T-helper 2 cell treated with Interferon-gamma antibody and Interleukin-4, amounts not matched to agents 100 ng/mL and 5 ng/mL, for 36 hours (primary cell): ENCODE results near the gene NCOA3. TPM values are rescaled to one million over a fixed set of nuclear protein-coding genes. Genes with fewer than 3 reads are reported as not detected.

Experiments
- intact Hi-C: fragments of 100-400 bp; cut with micrococcal nuclease; formaldehyde crosslinking; loops from one replicate; pipeline ENCODE4 v1.15.1; 2023
- total RNA-seq: library from RNA; stranded (reverse); gene quantifications from 2 replicates; pipeline ENCODE4 v1.2.3, GENCODE V29; 2022

NCOA3 gene
- total RNA-seq, 1 donor from 2014 or later, result 104 TPM

DNA sequence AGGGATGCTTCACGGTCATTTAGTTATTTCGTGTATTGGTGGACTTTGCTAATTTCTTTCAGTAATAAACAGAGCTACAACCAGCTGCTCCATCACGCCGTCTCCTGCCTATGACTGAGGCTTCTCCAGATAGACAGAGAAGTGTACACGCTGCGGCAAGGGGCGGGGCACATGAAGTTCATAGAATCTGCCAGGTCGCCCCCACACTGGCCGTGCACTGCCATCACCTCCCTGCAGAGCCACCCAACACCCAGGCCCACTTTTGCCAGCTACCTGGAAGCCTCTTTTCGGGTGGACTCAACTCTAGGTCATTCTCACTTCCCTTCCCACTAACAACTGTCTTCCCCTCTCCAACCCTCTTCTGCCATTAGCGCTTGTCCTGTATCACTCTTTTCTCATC is 195.2 kb downstream of the NCOA3 start:
- intact Hi-C loops, result no loop called here

DNA sequence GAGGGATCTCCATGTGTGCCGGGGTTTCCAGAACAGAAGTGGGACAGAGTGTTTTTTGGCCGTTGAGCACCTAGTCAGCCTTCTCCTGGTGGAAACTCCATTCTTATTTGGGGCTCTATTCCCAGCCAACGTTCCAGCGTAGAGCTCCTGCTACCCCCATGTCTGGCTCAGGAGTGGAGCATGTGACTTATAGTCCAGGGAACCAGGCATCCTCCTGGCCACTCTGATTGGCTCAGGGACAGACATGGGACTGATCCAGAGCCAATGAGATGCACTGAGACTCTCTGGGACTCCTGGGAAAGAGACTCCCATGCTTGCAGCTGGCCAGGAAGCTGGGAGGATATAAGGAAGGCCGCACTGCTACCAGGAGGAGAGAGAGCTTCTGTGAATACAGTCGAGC is 196.5 kb downstream of the NCOA3 start:
- intact Hi-C loops, result no loop called here

DNA sequence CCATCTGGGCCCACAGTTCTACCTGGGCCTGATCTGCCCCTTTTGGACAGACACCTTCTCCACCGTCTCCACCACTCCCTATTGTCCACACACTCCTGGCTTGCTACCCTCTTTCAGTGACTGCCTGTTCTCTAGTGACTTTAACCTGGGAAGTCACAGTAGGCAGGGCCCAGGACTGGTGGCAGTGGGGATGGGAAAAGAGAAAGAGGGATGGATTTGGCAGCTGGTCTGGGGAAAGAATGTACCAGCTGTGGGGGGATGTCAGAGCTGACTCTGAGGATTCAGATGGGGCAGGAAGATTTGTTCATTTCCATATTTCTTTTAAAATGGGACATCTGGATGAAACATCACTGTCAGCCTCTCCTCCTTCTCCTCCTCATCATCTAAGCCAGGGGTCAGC is 198.1 kb downstream of the NCOA3 start:
- intact Hi-C loops, result no loop called here

DNA sequence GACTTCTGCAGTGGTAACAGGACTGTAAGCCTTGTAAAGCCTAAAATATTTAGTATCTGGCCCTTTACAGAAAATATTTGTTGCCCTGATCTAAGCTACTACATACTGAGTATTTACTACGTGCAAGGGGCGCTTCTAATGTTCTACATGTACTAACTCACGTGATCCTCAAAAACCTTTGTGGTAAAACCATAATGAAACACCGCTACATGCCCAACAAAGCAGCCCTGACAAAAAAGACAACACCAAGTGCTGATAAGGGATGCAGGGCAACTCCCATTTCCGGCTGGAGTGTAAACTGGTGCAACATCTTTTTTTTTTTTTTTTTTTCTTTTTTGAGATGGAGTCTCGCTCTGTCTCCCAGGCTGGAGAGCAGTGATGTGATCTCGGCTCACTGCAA is 198.6 kb downstream of the NCOA3 start:
- intact Hi-C loops, result no loop called here

DNA sequence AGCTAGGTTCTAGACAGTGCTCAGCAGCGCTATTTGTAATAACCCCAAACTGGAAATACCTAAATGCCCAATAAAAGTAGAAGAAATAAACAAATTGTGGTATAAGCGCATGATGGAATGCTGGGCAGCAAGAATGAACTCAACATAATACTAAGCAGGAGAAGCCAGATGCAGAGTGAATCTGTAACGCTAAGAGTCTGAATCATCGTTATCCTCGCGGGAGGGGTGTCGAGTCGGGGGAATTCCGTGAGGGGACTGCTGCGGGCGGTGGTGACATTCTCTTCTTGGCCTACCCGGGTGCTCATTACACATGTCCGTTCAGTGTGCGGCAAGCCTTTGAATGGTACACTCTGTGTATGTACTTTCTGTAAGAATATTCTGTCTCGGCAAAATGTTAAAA is 199.9 kb downstream of the NCOA3 start:
- intact Hi-C loops, result no loop called here

DNA sequence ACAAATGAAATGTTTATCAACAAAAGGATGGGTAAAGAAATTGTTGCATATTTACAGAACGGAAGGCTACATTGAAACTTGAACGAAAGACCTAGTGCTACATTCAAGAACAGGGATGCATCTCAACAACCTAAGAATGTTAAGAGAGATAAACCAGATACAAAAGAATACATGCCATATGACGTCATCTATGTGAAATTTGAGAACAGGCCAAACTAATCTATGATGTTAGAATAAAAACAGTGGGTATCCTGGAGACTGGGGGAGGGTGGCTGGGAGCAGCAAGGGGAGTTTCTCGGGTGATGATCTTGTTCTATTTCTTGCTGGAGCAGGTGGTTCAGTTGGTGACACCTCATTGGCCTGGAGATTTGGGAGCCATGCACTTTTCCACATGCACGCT is 202.1 kb downstream of the NCOA3 start:
- intact Hi-C loops, result no loop called here

DNA sequence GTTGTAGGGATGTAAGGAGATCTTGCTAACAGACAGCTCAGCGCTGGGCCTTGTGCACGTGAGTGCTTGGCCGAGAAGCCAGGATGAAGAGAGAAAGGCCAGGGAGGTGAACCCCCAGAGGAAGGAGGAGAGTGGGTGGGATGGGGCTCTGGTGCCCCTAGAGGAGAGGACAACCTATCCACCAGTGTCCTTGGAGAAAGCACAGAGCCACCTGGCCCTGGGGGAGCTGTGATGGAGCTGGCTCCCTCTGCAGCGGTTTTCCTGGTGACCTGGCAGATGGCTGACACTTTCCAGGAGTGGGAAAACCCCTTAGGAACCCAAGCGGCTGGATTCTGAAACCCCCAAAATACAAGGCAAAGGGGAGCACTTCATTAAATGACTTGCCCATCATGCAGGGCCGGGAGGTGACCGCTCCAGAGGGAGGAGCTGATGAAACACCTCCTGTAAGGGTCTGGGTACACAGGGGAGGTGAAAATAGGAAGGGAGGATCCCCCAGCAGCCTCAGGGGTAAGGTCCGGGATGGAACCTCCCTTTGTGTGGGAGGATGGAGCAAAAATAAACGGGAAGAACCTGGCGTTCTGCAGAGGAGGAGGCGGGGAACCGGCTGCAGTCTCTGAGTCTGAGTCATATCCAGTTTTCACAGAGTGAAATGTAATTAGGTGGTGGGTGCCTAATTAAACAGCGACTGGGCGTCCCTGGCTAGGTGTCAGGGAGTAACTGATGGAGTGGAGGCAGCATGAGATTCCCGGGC is 203.2 kb downstream of the NCOA3 start:
- intact Hi-C loops, result no loop called here

DNA sequence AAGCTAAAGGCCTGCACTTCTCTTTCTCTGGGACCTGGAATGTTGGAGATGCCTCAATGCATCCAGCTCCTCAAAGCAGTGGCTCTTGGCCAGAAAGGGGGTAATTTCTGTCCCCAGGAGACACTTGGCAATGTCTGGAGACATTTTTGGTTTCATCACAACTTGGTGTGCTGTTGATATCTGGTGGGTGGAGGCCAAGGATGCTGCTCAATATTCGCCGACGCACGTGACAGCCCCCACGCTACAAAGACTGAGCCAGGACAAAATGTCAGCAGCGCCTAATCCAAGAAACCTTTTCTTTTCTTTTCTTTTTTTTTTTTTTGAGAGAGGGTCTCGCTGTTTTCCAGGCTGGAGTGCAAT is 203.8 kb downstream of the NCOA3 start:
- intact Hi-C loops, result no loop called here

DNA sequence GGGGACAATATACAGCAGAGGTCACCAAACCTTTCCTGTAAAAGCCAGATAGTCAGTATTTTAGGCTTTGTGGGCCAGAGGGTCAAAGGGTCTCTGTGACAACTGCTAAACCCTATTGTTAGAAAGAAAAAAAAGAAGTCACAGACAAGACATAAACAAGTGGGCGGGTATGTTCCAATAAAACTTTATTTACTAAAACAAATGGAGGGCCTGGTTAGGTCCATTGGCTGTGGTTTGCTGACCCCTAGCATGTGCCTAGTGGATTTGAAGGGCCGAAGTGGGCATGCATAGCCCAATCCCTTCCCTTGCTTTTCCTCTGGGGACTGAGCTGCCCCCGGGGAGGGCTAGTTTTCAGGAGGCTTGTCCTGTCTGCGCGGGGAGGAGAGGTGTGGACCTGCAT is 204.7 kb downstream of the NCOA3 start:
- intact Hi-C loops, result no loop called here

Other genes starting within 250 kb of the NCOA3 start
- 47.0 and 50.0 TPM in 2 replicates for gene ZMYND8, start 145.2 kb upstream of the NCOA3 start, total RNA-seq